HEK293T (cell line): ENCODE data around the gene GAN.

Experiments
- CTCF ChIA-PET: fragments of 350-600 bp; formaldehyde crosslinking; extraction: SDS; loops from one replicate; lab custom pipeline; 2021; ENCODE audit warnings: antibody characterized with exemption, inconsistent platforms; lab: Yijun Ruan, JAX
- POLR2A ChIA-PET: fragments of 350-600 bp; formaldehyde crosslinking; extraction: SDS; loops from one replicate; lab custom pipeline; 2020; ENCODE audit warnings: antibody characterized with exemption, inconsistent platforms; lab: Yijun Ruan, JAX
- DNase-seq: peaks from one replicate; pipeline ENCODE4 v3.0.0; 2012; ENCODE audit warnings: mixed read lengths; ENCODE audit errors: extremely low spot score
- ARNT ChIP-seq: fragments of 450-650 bp; IDR thresholded peaks from 2 replicates; pipeline ENCODE4 v1.6.1; 2017; ENCODE audit warnings: mild to moderate bottlenecking
- BHLHE40 ChIP-seq: fragments of 450-650 bp; IDR thresholded peaks from 2 replicates; pipeline ENCODE4 v1.6.1; 2016; ENCODE audit warnings: mild to moderate bottlenecking, moderate library complexity, borderline replicate concordance
- CTBP1 ChIP-seq: fragments of 450-650 bp; IDR thresholded peaks from 2 replicates; pipeline ENCODE4 v1.6.1; 2016; ENCODE audit warnings: borderline replicate concordance
- ELF4 ChIP-seq: fragments of 450-650 bp; IDR thresholded peaks from 2 replicates; pipeline ENCODE4 v1.6.1; 2017; ENCODE audit warnings: antibody characterized with exemption
- FOXA1 ChIP-seq: fragments of 450-650 bp; IDR thresholded peaks from 2 replicates; pipeline ENCODE4 v1.6.1; 2016; ENCODE audit warnings: mild to moderate bottlenecking
- FOXK2 ChIP-seq: fragments of 450-650 bp; IDR thresholded peaks from 2 replicates; pipeline ENCODE4 v1.6.1; 2016; ENCODE audit warnings: mild to moderate bottlenecking
- FOXM1 ChIP-seq: fragments of 450-650 bp; IDR thresholded peaks from 2 replicates; pipeline ENCODE4 v1.6.1; 2017; ENCODE audit warnings: mild to moderate bottlenecking, borderline replicate concordance
- HDGF ChIP-seq: fragments of 450-650 bp; IDR thresholded peaks from 2 replicates; pipeline ENCODE4 v1.6.1; 2017; ENCODE audit warnings: antibody characterized with exemption, borderline replicate concordance
- L3MBTL2 ChIP-seq: fragments of 450-650 bp; conservative IDR thresholded peaks from 2 replicates; pipeline ENCODE4 v1.6.1; 2016; ENCODE audit warnings: mild to moderate bottlenecking
- LEF1 ChIP-seq: fragments of 450-650 bp; IDR thresholded peaks from 2 replicates; pipeline ENCODE4 v1.6.1; 2017; ENCODE audit warnings: mild to moderate bottlenecking, borderline replicate concordance
- NFRKB ChIP-seq: fragments of 450-650 bp; IDR thresholded peaks from 2 replicates; pipeline ENCODE4 v1.6.1; 2016; ENCODE audit warnings: mild to moderate bottlenecking, moderate library complexity
- SP1 ChIP-seq: fragments of 450-650 bp; IDR thresholded peaks from 2 replicates; pipeline ENCODE4 v1.6.1; 2017
- SUZ12 ChIP-seq: fragments of 450-650 bp; IDR thresholded peaks from 2 replicates; pipeline ENCODE4 v1.6.1; 2016; ENCODE audit warnings: mild to moderate bottlenecking
- TARDBP ChIP-seq: fragments of 450-650 bp; IDR thresholded peaks from 2 replicates; pipeline ENCODE4 v1.6.1; 2016
- ZNF384 ChIP-seq: fragments of 450-650 bp; IDR thresholded peaks from 2 replicates; pipeline ENCODE4 v1.6.1; 2016
- TF ChIP-seq, protein P1 (sequence below): fragments of 450-650 bp; IDR thresholded peaks from 2 replicates; pipeline ENCODE4 v1.6.1; 2016

The GAN gene

DNA sequence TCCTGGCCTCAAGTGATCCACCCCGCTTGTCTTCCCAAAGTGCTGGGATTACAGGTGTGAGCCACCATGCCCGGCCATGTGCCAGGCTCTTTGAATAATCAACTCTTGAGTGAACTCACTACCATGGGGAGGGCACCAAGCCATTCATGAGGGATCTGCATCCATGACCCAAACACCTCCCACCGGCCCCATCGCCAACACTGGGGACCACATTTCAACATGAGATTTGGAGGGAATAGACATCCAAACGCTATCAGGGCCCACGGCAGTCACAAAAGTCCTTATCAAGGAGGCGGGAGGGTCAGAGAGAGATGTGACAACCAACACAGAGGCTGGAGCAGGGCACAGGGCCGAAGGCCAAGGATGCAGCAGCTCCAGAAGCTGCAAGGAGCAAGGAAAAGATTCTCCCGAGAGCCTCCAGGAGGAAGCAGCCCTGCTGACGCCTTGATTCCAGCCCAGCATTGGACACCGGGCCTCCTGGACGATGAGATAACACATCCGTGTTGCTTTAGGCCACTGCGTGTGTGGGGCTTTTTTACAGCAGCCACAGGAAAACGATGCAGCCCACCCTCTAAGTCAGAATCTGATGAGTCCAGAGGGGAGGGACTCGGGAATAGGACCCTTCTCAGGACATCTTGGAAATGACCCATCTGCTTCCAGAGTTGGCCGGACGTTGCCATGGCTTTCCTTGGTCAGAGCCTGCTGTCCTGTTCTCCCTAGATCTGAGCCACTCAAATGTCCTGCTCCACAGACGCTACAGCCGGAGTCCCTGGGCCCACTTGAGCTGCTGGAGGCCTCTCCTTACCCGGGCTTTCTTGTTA is 82.5 kb downstream of the GAN start:
- TF ChIP-seq BHLHE40 (no peak), HDGF (no peak), CTBP1 (no peak), ELF4 (no peak)
- TF ChIP-seq, protein P1, sequence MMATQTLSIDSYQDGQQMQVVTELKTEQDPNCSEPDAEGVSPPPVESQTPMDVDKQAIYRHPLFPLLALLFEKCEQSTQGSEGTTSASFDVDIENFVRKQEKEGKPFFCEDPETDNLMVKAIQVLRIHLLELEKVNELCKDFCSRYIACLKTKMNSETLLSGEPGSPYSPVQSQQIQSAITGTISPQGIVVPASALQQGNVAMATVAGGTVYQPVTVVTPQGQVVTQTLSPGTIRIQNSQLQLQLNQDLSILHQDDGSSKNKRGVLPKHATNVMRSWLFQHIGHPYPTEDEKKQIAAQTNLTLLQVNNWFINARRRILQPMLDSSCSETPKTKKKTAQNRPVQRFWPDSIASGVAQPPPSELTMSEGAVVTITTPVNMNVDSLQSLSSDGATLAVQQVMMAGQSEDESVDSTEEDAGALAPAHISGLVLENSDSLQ = no peak
- ChIA-PET CTCF (interaction anchor here (0.6 kb wide), 1 partner anchor 56 kb away, joined by 6 read pairs; no protein-coding TSS in a partner anchor), POLR2A (no interaction called here)
- DNase-seq = no peak

- CTCF ChIA-PET = no interaction called here
- POLR2A ChIA-PET = no interaction called here
- DNase-seq = no peak
- TF ChIP-seq CTBP1 (no peak), LEF1 (no peak), FOXK2 (no peak), TARDBP (no peak), ELF4 (no peak), HDGF (no peak), SUZ12 (no peak), L3MBTL2 (no peak), BHLHE40 (no peak), ZNF384 (no peak), FOXA1 (no peak), SP1 (no peak), NFRKB (no peak), FOXM1 (no peak), ARNT (no peak)
- TF ChIP-seq, protein P1 = no peak
Measured at GRCh38 chr16:81397879-81398520, 83.2 kb downstream of the GAN start.

DNA sequence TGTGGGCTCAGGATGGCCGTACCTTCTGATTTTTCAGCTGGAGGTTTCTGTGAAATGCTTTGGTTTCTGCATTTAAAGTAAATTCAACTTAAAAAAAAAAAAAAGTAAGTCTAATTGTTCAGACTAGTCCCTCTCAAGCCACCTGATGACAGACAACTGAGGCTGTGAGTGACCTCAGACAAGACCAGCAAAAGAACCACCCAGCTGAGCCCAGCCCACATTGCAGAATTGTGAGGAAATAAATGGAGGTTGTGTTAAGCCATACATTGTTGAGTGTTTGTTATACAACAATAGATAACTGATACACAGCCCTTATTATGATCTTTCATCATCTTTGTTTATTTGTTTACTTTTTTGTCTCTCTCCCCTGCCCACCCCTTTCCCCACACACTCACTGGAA is 85.1 kb downstream of the GAN start:
- DNase-seq = no peak
- ChIA-PET POLR2A (no interaction called here), CTCF (no interaction called here)
- TF ChIP-seq FOXA1 (no peak), HDGF (no peak), SP1 (no peak), BHLHE40 (no peak), FOXM1 (no peak), L3MBTL2 (no peak), ELF4 (no peak), SUZ12 (no peak), TARDBP (no peak), ARNT (no peak), FOXK2 (no peak), CTBP1 (no peak)
- TF ChIP-seq, protein P1 = no peak

- ChIA-PET POLR2A (no interaction called here), CTCF (no interaction called here)
- no peak for DNase-seq
- TF ChIP-seq HDGF (no peak), NFRKB (no peak)
Measured at GRCh38 chr16:81401035-81401950, 86.5 kb downstream of the GAN start.

DNA sequence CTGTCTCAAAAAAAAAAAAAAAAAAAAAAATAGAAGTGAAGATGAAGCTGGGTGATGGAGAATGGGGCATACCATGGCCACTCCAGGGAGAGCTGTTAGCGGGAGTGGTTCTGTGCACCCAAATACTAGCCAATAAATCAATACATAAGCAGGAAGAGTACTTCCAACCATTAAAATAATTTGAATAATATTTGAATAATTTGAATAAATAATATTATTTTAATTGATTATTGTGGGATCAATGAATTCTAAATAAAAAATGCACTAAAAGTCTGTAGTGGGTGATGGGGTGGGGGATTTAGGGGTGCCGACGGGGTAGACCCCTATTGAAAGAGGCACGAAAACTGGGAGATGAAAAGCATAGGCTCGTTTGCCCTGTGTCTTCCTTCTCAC is 88.4 kb downstream of the GAN start:
- ChIA-PET CTCF (interaction anchor here (0.7 kb wide), 2 partner anchors 183 to 320 kb away, joined by 3 to 4 read pairs; no protein-coding TSS in a partner anchor), POLR2A (no interaction called here)
- no peak for DNase-seq
- TF ChIP-seq ARNT (no peak), TARDBP (no peak), FOXA1 (no peak), ZNF384 (no peak), ELF4 (no peak), CTBP1 (no peak), HDGF (no peak), FOXK2 (no peak), SUZ12 (no peak), L3MBTL2 (no peak), LEF1 (no peak), SP1 (no peak), BHLHE40 (no peak), NFRKB (no peak), FOXM1 (no peak)
- TF ChIP-seq, protein P1 = no peak
